Measurements from ENCODE around the gene TRIM67. TPM values are rescaled to one million over a fixed set of nuclear protein-coding genes. Genes with fewer than 3 reads are reported as not detected.

TRIM67 gene
- total and polyA plus RNA-seq, 12 donors = 0.05 to 0.28 (median 0.11) TPM; not detected in 8

DNA sequence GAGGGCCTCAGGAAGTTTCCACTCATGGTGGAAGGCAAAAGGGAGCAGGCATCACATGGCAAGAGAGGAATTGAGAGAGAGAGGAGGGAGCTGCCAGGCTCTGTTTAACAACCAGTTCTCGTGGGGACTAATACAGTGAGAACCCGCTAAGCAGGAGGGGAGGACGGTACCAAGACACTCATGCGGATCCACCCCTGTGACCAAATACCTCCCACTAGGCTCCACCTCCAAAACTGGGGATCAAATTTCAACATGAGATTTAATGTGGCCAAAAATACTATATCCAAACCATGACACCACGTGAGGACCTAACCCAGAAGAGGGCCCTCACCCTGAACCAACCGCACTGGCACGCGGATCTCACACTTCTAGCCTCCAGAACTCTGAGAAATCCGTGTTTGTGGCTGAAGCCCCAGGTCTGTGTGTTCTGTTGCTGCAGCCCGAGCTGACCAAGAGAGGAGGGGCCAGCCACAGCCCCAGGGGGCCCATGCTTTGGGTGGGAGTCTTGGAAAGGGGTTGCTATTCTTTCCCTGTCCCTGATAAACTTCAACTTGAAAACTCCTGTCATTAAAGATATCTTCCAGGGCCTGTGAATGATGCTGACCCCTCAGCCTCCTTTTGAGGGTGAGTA is 32.0 kb downstream of the TRIM67 start:
- intact Hi-C loops (cut with DNase I) = loop anchor here in 1 of 10 donors (10.0 kb wide), 1 partner anchor 179 kb away; no protein-coding TSS in a partner anchor
- 72 to 77% methylated on average over 10 of the region's 10 CpGs for WGBS, 2 donors
- H3K36me3 ChIP-seq = no peaks in the 10 kb centered on the region
- DNase-seq = no peak
- no peak overlapping the region for H3K4me3 ChIP-seq
- TF ChIP-seq, protein P1, sequence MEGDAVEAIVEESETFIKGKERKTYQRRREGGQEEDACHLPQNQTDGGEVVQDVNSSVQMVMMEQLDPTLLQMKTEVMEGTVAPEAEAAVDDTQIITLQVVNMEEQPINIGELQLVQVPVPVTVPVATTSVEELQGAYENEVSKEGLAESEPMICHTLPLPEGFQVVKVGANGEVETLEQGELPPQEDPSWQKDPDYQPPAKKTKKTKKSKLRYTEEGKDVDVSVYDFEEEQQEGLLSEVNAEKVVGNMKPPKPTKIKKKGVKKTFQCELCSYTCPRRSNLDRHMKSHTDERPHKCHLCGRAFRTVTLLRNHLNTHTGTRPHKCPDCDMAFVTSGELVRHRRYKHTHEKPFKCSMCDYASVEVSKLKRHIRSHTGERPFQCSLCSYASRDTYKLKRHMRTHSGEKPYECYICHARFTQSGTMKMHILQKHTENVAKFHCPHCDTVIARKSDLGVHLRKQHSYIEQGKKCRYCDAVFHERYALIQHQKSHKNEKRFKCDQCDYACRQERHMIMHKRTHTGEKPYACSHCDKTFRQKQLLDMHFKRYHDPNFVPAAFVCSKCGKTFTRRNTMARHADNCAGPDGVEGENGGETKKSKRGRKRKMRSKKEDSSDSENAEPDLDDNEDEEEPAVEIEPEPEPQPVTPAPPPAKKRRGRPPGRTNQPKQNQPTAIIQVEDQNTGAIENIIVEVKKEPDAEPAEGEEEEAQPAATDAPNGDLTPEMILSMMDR (IDR thresholded peaks at IDR 0.05) = no peak
- H3K4me1 ChIP-seq = peaks cover 0 to 12% (median 9%) of the 10 kb centered on the region in 9 donors
- H3K9me3 ChIP-seq = peaks cover 0 to 11% (median 0%) of the 10 kb centered on the region in 11 donors
- no peak for ATAC-seq
- no peak overlapping the region for H3K27ac ChIP-seq
- peaks cover 0 to 29% (median 6%) of the 10 kb centered on the region in 7 donors for H3K27me3 ChIP-seq

DNA sequence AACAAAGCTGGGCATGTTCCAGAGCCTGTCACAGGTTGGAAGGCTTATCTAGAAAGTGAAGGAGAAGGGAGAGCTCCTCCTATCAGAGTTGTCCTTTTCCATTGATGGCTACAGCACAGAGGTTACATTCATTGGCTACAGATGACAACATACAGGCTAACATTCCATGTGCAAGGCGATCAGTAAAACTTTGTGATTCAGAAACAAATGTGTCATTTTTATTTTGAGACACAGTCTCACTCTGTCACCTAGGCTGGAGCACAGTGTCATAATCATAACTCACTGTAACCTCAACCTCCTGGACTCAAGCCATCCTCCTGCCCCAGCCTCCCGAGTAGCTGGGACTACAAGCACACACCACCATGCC is 32.6 kb downstream of the TRIM67 start:
- no peak overlapping the region for H3K27ac ChIP-seq
- 78 to 80% methylated on average over 2 of the region's 2 CpGs for WGBS, 2 donors
- intact Hi-C loops (cut with DNase I) = loop anchor here in 1 of 10 donors (10.0 kb wide), 1 partner anchor 180 kb away; no protein-coding TSS in a partner anchor
- DNase-seq (no peak), ATAC-seq (no peak)
- TF ChIP-seq, protein P1 (IDR thresholded peaks at IDR 0.05) = no peak
- no peak overlapping the region for H3K4me3 ChIP-seq
- peaks cover 0 to 28% (median 2%) of the 10 kb centered on the region in 7 donors for H3K27me3 ChIP-seq
- no peaks in the 10 kb centered on the region for H3K36me3 ChIP-seq
- H3K9me3 ChIP-seq = peaks cover 0 to 8% (median 0%) of the 10 kb centered on the region in 11 donors
- H3K4me1 ChIP-seq = peaks cover 0 to 12% (median 9%) of the 10 kb centered on the region in 9 donors

DNA sequence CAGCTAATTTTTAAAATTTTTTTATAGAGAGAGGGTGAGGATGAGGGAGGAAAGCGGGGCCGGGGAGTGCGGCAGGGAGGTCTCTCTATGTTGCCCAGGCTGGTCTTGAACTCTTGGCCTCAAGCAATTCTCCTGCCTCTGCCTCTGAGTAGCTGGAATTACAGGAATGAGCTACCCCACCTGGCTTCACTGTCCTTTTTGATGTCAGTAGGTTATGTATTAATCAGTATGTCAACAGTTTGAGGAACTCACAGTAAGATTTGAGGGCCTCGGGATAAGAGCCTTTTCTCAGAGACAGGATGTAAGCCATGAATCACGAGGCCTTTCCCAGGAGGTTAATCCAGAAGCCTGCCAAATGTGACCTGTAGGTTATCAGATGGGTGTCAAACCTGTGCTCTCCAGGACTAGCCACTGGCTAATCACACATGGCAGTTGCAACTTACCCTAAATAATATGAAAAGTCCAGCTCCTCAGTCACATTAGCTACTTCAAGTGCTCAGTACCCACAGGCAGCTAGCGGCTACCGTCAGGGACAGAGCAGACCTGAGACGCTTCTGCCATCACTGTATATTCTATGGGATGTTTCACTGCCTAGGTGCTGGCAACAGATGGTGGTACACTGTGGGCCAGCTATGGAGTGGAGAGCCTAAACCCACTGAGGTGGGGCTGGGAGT is 33.1 kb downstream of the TRIM67 start:
- no peak for ATAC-seq
- Histone ChIP-seq H3K4me1 (peaks cover 0 to 12% (median 9%) of the 10 kb centered on the region in 9 donors), H3K36me3 (no peaks in the 10 kb centered on the region), H3K4me3 (no peak overlapping the region), H3K9me3 (peaks cover 0 to 3% (median 0%) of the 10 kb centered on the region in 11 donors), H3K27me3 (peaks cover 0 to 28% (median 0%) of the 10 kb centered on the region in 7 donors), H3K27ac (no peak overlapping the region)
- TF ChIP-seq, protein P1 (IDR thresholded peaks at IDR 0.05) = no peak
- intact Hi-C loops (cut with DNase I) = loop anchor here in 1 of 10 donors (10.0 kb wide), 1 partner anchor 180 kb away; no protein-coding TSS in a partner anchor
- no peak for DNase-seq
- 75% methylated on average over 8 of the region's 8 CpGs for WGBS, 2 donors

DNA sequence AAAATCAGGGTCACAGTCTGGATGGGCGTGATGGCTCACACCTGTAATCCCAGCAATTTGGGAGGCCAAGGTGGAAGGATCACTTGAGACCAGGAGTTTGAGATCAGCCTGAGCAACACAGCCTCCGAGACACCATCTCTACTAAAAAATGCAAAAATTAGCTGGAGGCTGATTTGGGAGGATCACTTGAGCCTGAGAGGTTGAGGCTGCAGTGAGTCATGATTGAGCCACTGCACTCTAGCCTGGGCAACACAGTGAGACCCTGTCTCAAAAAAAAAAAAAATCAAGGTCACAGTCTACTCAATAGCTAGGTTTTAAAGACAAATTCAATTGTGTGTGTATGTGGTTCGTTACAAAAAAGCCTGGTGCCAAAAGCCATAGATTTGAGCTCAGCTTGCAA is 34.4 kb downstream of the TRIM67 start:
- TF ChIP-seq, protein P1 (IDR thresholded peaks at IDR 0.05) = no peak
- ATAC-seq = no peak
- no peak overlapping the region for H3K4me3 ChIP-seq
- WGBS, 2 donors = 92% methylated on average over 3 of the region's 3 CpGs
- DNase-seq = no peak
- no peaks in the 10 kb centered on the region for H3K36me3 ChIP-seq
- intact Hi-C loops (cut with DNase I) = loop anchor here in 1 of 10 donors (10.0 kb wide), 1 partner anchor 182 kb away; no protein-coding TSS in a partner anchor
- H3K9me3 ChIP-seq = no peaks in the 10 kb centered on the region
- H3K27ac ChIP-seq = no peak overlapping the region
- peaks cover 0 to 20% (median under 1%) of the 10 kb centered on the region in 7 donors for H3K27me3 ChIP-seq
- H3K4me1 ChIP-seq = peaks cover 0 to 12% (median 9%) of the 10 kb centered on the region in 9 donors

All from heart right ventricle (tissue), 16 donors.